Measurements from ENCODE around the gene PLPPR1.
"Not testable (repeated sequence)": the region's sequence is repeated elsewhere in the genome, so short reads cannot be mapped to it uniquely, and the experiment has no call there.

Gene PLPPR1

DNA sequence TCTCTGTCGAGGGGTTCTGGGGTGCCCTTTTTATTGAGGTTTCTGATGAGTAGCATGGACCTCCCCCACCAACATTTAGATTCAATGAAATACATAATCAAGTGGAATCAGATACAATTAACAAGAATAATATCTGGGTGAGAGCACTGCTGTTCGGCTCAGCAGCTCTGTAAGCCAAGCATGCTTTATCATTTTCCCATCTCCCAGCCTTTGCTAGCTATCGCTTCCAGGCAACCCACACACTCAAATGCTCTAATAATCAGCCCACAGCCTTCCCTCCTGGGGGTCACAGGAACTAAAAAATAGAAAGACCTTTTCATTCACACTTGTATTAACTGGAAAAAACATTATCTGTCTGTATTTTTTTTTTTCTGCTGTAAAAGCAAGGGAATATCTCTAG is 8.9 kb downstream of the PLPPR1 start:
- TF ChIP-seq, protein P1, sequence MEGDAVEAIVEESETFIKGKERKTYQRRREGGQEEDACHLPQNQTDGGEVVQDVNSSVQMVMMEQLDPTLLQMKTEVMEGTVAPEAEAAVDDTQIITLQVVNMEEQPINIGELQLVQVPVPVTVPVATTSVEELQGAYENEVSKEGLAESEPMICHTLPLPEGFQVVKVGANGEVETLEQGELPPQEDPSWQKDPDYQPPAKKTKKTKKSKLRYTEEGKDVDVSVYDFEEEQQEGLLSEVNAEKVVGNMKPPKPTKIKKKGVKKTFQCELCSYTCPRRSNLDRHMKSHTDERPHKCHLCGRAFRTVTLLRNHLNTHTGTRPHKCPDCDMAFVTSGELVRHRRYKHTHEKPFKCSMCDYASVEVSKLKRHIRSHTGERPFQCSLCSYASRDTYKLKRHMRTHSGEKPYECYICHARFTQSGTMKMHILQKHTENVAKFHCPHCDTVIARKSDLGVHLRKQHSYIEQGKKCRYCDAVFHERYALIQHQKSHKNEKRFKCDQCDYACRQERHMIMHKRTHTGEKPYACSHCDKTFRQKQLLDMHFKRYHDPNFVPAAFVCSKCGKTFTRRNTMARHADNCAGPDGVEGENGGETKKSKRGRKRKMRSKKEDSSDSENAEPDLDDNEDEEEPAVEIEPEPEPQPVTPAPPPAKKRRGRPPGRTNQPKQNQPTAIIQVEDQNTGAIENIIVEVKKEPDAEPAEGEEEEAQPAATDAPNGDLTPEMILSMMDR (IDR thresholded peaks at IDR 0.05; ENCODE audit: insufficient read depth, low read length, missing control alignments): no peak
- DNase-seq (ENCODE audit: low read depth, low spot score): no peak
- CTCF ChIA-PET: no interaction called here
- H3K4me3 ChIP-seq (ENCODE audit: low read depth, low read length): no peak overlapping the region
- POLR2A ChIA-PET: no interaction called here

DNA sequence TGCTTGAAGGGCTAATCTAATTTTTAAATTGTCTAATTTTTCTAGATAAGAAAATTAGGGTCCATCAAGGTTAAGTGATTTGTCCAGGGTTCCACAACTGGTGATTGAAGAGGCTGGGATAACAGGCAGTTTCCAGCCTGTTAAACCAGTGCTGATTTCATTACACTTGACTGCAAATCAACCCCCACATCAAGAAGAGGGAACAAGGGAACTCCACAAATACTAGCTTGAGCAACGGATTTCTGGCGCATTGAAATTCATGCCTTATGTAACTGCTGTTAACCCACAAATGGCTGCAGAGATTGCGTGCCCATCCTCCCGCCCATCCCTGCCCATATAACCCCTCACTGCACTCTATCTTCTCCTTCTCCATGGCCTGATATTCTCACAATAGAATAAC is 10.0 kb downstream of the PLPPR1 start:
- ChIA-PET POLR2A (no interaction called here), CTCF (no interaction called here)
- DNase-seq (ENCODE audit: low read depth, low spot score): no peak

DNA sequence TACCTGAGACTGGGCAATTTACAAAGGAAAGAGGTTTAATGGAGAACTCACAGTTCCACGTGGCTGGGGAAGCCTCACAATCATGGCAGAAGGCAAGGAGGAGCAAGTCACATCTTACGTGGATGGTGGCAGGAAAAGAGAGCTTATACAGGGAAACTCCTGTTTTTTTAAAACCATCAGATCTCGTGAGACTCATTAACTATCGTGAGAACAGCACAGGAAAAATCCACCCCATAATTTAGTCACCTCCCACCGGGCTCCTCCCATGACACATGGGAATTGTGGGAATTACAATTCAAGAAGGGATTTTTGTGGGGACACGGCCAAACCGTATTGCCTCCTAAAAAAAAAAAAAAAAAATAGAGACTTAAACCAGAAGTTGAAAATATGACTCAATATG is 11.1 kb downstream of the PLPPR1 start:
- CTCF ChIA-PET; H3K4me3 ChIP-seq (ENCODE audit: low read depth, low read length); POLR2A ChIA-PET; DNase-seq (ENCODE audit: low read depth, low spot score): not testable (repeated sequence)

More for the DNA sequence above, 10.0 kb downstream of the PLPPR1 start:
- no peak overlapping the region for H3K4me3 ChIP-seq (ENCODE audit: low read depth, low read length)
- TF ChIP-seq, protein P1 (IDR thresholded peaks at IDR 0.05; ENCODE audit: insufficient read depth, low read length, missing control alignments): no peak

DNA sequence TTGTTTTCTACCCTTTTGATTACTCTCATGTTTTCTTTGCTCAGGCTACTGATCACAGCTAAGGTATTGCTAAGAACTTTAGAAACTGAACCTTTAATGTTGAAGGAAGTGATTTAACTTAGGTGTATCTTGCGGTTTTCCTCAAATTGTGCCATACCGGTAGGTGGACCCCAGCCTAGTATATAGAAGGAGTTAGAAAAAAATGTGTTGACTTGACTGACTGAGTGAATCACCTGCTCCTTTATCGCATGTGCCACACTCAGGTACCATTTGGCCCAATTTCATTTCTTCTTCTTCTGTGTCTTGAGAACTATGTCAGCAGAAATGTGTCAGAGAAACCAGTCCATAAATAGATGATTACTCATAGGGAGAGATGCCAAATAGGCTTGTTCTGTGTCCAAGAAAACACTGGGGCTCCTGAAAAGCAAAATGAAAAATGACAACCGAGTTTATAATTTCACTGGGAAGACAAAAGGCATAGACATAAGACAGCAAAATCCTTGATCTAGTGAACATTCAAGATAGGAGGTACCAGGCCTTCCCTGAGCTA is 19.4 kb downstream of the PLPPR1 start:
- no peak for DNase-seq (ENCODE audit: low read depth, low spot score)
- no peak overlapping the region for H3K4me3 ChIP-seq (ENCODE audit: low read depth, low read length)
- POLR2A ChIA-PET: no interaction called here
- CTCF ChIA-PET: no interaction called here
- TF ChIP-seq, protein P1 (IDR thresholded peaks at IDR 0.05; ENCODE audit: insufficient read depth, low read length, missing control alignments): no peak

DNA sequence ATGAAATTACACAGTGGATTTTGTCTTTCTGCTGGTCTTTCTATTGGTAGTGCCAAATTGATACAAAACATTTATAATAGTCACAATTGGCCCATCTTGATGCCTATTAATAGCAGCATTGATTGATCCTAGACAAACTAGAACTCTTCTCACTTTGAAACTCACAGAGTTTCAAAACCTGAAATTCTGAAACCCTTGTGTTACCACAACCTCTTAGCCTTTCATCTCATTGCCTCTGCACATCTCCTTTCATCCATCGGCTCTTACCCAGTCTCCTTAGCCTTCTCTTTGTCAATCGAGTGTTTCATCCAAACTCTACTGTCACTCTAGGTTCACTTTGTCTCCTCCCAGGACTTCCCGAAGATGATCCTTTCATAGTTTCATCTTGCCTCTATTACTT is 22.1 kb downstream of the PLPPR1 start:
- TF ChIP-seq, protein P1 (IDR thresholded peaks at IDR 0.05; ENCODE audit: insufficient read depth, low read length, missing control alignments): no peak
- no peak overlapping the region for H3K4me3 ChIP-seq (ENCODE audit: low read depth, low read length)
- ChIA-PET CTCF (no interaction called here), POLR2A (no interaction called here)
- no peak for DNase-seq (ENCODE audit: low read depth, low spot score)

DNA sequence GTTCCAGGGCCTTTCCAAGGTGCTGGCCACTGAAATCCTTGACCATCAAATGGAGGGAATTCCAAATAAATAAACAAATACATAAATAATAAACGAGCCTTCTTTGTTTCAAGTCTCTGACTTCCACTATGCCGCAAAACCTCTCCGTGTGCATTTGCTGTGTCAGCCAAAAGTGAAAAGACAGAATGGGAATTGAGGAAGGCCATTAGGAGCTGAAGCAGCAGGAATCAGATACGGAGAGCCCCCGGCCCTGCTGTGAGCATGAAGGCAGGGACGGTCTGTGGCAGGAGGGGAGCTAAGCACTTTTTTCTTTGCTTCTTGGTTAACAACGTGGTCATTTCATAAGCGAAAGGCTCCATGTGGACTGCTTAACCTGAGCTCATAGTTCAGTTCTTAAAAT is 26.1 kb downstream of the PLPPR1 start:
- POLR2A ChIA-PET: no interaction called here
- no peak for DNase-seq (ENCODE audit: low read depth, low spot score)
- CTCF ChIA-PET: no interaction called here
- H3K4me3 ChIP-seq (ENCODE audit: low read depth, low read length): no peak overlapping the region
- TF ChIP-seq, protein P1 (IDR thresholded peaks at IDR 0.05; ENCODE audit: insufficient read depth, low read length, missing control alignments): no peak

DNA sequence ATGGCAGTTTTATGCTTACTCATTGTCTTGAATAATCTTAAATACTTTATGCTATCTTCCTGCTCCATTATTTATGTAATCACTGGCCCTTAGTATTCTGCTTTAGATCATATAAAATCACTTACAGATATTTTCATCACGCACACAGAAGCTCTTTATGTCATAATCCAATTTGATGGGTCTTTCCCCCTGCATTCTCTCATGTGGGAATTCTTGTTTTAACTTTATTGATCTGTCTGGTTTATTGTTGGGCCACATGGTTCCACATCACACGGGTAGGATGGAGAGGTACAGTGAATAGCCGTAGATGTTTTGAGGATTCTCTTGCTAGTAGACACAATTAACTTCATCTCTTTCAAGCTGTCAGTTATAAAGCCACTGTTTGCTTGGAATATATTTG is 27.0 kb downstream of the PLPPR1 start:
- DNase-seq (ENCODE audit: low read depth, low spot score): no peak
- POLR2A ChIA-PET: no interaction called here
- H3K4me3 ChIP-seq (ENCODE audit: low read depth, low read length): no peak overlapping the region
- CTCF ChIA-PET: no interaction called here
- TF ChIP-seq, protein P1 (IDR thresholded peaks at IDR 0.05; ENCODE audit: insufficient read depth, low read length, missing control alignments): no peak

All from AG04449 (cell line).